ENCODE measurements around the gene MCTS1.
"Not testable (repeated sequence)": the region's sequence is repeated elsewhere in the genome, so short reads cannot be mapped to it uniquely, and the experiment has no call there.

- not testable (repeated sequence) for TF ChIP-seq POLR2A, CTCF (IDR thresholded peaks at IDR 0.05)
Observed at GRCh38 chrX:120652256-120652655, 48.4 kb downstream of the MCTS1 start.

Measured in body of pancreas (tissue), 4 donors.